Gastrocnemius medialis (tissue), 4 donors: ENCODE data around the gene ACY1. TPM values are rescaled to one million over a fixed set of nuclear protein-coding genes. Genes with fewer than 3 reads are reported as not detected.
A peak's percentile ranks its signal among the peaks of the same experiment; 100 is the strongest.

Source experiments
- ATAC-seq, 2 donors: fragments of 150-250 bp; one replicate each; pipeline ENCODE4 v1.9.1; 2016
- DNase-seq, 2 donors: peaks; one replicate each; pipeline ENCODE4 v3.0.0-alpha.2; 2019
- H3K27ac ChIP-seq, 4 donors: fragments of 200-600 bp; sonication (generic); 1 replicate in 1 of 4; 2 replicates in 3 of 4; pipeline ENCODE4 v1.5.1; 2016 to 2018; ENCODE audit warnings: mild to moderate bottlenecking in 2 of 4, moderate library complexity in 1 of 4
- H3K27me3 ChIP-seq, 3 donors: fragments of 200-600 bp; sonication (generic) in 2 of 3; 1 replicate in 1 of 3; 2 replicates in 2 of 3; pipeline versions ENCODE4 v1.5.1 to v1.6.0; 2016 to 2019; ENCODE audit warnings: mild to moderate bottlenecking in 1 of 3, moderate library complexity in 1 of 3
- H3K36me3 ChIP-seq, 2 donors: fragments of 200-600 bp; sonication (generic) in 1 of 2; one replicate each; pipeline ENCODE4 v1.5.1; 2017 to 2018
- H3K4me1 ChIP-seq, 2 donors: fragments of 200-600 bp; sonication (generic) in 1 of 2; one replicate each; pipeline ENCODE4 v1.5.1; 2016 to 2017; ENCODE audit warnings: mild to moderate bottlenecking in 2 of 2
- H3K4me3 ChIP-seq, 4 donors: fragments of 200-600 bp; sonication (generic) in 3 of 4; 1 replicate in 1 of 4; 2 replicates in 3 of 4; pipeline ENCODE4 v1.5.1; 2016 to 2019; ENCODE audit warnings: mild to moderate bottlenecking in 2 of 4
- H3K9me3 ChIP-seq, 3 donors: fragments of 200-600 bp; sonication (generic) in 2 of 3; 1 replicate in 1 of 3; 2 replicates in 2 of 3; pipeline ENCODE4 v1.5.1; 2016 to 2019
- CTCF ChIP-seq, 5 experiments: fragments of 450-650 bp in 3 of 5; fragments of 200-600 bp in 2 of 5; sonication (generic) in 2 of 5; IDR thresholded peaks in 4 of 5; conservative IDR thresholded peaks in 1 of 5; 1 replicate in 4 of 5; 2 replicates in 1 of 5; pipeline ENCODE4 v1.5.1; 2016 to 2019; ENCODE audit warnings: antibody characterized with exemption in 5 of 5, mild to moderate bottlenecking in 3 of 5, moderate library complexity in 3 of 5
- POLR2A ChIP-seq, 2 donors: fragments of 450-650 bp; IDR thresholded peaks; one replicate each; pipeline ENCODE4 v1.6.1; 2017; ENCODE audit warnings: antibody characterized with exemption in 2 of 2, mild to moderate bottlenecking in 2 of 2, moderate library complexity in 2 of 2
- in situ Hi-C, 4 donors: fragments of 200-750 bp; cut with MboI; loops; one replicate each; pipeline versions ENCODE4 v1.15.0 to v1.8.0; 2017; ENCODE audit warnings: low sequenced_read_pairs in 4 of 4
- intact Hi-C: fragments of 100-400 bp; cut with DNase I; formaldehyde crosslinking; loops from one replicate; pipeline ENCODE4 v1.15.1; 2023; ENCODE audit warnings: low total_unique reads
- total RNA-seq, 4 donors: library from RNA; depleted of rRNA; stranded (reverse); fragments of >200 nt; gene quantifications; one replicate each; pipeline versions ENCODE4 v1.1.0 to v1.2.3, GENCODE V29; 2016

ACY1 gene
- total RNA-seq, 4 donors from 2014 or later, result 33.5 to 79.3 (median 43.2) TPM

DNA sequence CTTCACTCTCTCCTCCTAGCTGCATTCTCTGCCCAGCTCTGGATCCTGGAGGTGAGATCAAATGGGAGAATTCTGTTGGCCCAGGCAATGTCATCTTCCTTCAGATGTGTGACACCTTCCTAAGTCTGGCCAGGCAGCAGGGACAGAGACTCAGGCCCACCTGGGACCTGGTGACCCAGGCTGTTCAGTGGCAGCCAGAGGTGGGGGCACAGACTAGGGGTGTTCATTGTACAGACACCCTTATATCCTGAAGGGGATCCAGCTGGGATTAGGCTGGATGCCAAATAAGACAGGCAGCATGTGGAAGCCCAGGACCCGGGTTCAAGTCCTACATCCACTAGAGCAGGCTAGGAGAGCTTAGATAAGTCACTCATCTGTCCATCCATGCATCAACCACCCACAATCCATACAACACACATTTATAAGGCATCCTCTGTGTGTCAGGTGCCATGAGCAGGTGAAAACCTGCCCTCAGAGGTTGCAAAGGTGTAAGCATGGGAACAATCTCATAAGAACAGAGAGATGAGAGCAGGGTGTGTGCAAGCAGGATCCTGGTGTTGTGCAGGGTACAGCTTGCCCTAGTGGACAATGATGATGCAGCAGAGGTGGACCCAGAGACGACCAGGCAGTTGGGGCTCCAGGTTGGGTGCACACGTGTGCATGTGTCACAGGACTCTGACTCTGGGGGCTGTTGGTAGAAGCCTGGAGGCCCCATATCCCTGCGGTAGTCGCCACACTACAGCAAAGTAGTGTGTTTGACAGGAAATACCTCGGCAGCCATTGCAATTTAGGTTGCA, 30.7 kb downstream of the ACY1 start:
- intact Hi-C loops (loop anchor here (2.0 kb wide), 1 partner anchor 43 kb away; the partner anchor contains the start of gene DUSP7), in situ Hi-C loops (no loop called here)
- H3K36me3 ChIP-seq, result no peaks in the 10 kb centered on the region
- H3K27ac ChIP-seq, result peak overlapping the region; percentile 95 to 98 (median 96)
- H3K4me3 ChIP-seq, result no peak overlapping the region
- H3K4me1 ChIP-seq, result peaks cover 50 to 73% of the 10 kb centered on the region in 2 donors
- no peaks in the 10 kb centered on the region for H3K9me3 ChIP-seq
- ATAC-seq, result no peak
- TF ChIP-seq POLR2A (IDR thresholded peaks at IDR 0.05) (no peak), CTCF (IDR thresholded peaks at IDR 0.05 in 4 of 5, conservative IDR thresholded peaks at IDR 0.05 in 1 of 5) (no peak)
- H3K27me3 ChIP-seq, result no peaks in the 10 kb centered on the region
- no peak for DNase-seq

- in situ Hi-C loops, result no loop called here
- H3K4me1 ChIP-seq, result peaks cover 56 to 76% of the 10 kb centered on the region in 2 donors
Measured at GRCh38 chr3:52014613-52015012, 31.3 kb downstream of the ACY1 start.

DNA sequence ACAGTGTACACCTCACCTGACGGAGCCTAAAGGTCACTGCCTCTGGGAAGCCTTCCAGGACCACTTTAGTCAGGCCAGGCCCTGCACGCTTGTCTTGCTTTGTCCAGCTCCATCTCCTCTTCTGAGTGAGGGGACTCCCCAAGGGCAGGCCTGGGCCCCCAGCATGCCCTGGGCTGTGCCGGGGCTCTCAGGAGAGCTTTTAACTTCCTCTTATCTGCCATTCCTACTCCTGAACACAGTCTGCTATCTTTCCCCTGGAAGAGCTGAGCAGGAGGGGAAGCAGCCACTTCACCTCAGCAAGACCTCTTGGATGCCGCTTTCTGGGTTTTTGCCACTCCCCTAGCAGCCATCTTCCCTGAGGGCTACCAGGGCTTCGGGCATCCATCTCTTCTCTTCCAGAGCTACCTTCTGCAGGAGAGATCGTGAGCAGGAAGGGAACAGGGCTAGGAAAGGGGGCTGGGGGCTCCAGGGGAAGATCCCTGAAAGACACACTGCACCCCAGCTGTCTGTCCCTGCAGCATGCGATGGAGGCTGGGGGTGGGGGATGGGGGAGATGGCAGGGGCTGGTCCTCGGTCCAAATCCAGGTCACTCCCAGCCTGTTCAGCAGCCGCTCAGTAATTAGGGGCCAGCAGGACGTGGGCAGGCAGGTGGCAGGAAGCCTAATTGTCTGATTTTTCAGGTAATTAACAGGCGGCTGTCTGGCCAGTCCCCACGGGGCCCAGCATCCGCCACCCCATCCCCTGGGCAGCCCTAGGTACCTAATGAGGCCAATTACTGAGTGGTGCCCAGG, 32.3 kb downstream of the ACY1 start:
- ATAC-seq (no peak), DNase-seq (no peak)
- intact Hi-C loops, result no loop called here
- Histone ChIP-seq H3K9me3 (no peaks in the 10 kb centered on the region), H3K4me3 (no peak overlapping the region), H3K4me1 (peaks cover 65 to 84% of the 10 kb centered on the region in 2 donors), H3K36me3 (no peaks in the 10 kb centered on the region), H3K27ac (peak overlapping the region; percentile 95 to 98 (median 96)), H3K27me3 (no peaks in the 10 kb centered on the region)
- in situ Hi-C loops, result no loop called here
- TF ChIP-seq CTCF (IDR thresholded peaks at IDR 0.05 in 4 of 5, conservative IDR thresholded peaks at IDR 0.05 in 1 of 5) (no peak), POLR2A (IDR thresholded peaks at IDR 0.05) (no peak)

More at GRCh38 chr3:52014613-52015012, 31.3 kb downstream of the ACY1 start:
- peak overlapping the region; percentile 95 to 98 (median 96) for H3K27ac ChIP-seq
- intact Hi-C loops, result no loop called here
- ATAC-seq (no peak), DNase-seq (no peak)
- no peaks in the 10 kb centered on the region for H3K9me3 ChIP-seq
- TF ChIP-seq POLR2A (IDR thresholded peaks at IDR 0.05) (no peak), CTCF (IDR thresholded peaks at IDR 0.05 in 4 of 5, conservative IDR thresholded peaks at IDR 0.05 in 1 of 5) (no peak)
- no peaks in the 10 kb centered on the region for H3K36me3 ChIP-seq
- H3K27me3 ChIP-seq, result no peaks in the 10 kb centered on the region
- no peak overlapping the region for H3K4me3 ChIP-seq

GRCh38 chr3:52017586-52017985, 34.3 kb downstream of the ACY1 start:
- Histone ChIP-seq H3K4me1 (peaks cover 75 to 91% of the 10 kb centered on the region in 2 donors), H3K4me3 (peak overlapping the region in 1 of 4 donors; percentile 16), H3K27ac (peak overlapping the region; percentile 95 to 98 (median 96)), H3K27me3 (no peaks in the 10 kb centered on the region), H3K9me3 (no peaks in the 10 kb centered on the region), H3K36me3 (no peaks in the 10 kb centered on the region)
- intact Hi-C loops (no loop called here), in situ Hi-C loops (no loop called here)
- DNase-seq, result peak in 1 of 2 donors; percentile 57
- TF ChIP-seq POLR2A (IDR thresholded peaks at IDR 0.05), result peak; percentile 16 to 50
- no peak for TF ChIP-seq CTCF (IDR thresholded peaks at IDR 0.05 in 4 of 5, conservative IDR thresholded peaks at IDR 0.05 in 1 of 5)
- ATAC-seq, result peak in 1 of 2 donors; percentile 20
